Measurements from ENCODE around the gene CBLC.
"Not testable (repeated sequence)": the region's sequence is repeated elsewhere in the genome, so short reads cannot be mapped to it uniquely, and the experiment has no call there.

CBLC gene

GRCh38 chr19:44822177-44822576 lies 44.5 kb downstream of the CBLC start:
- DNase-seq = no peak

- DNase-seq = no peak
Observed at GRCh38 chr19:44822670-44823372, 45.1 kb downstream of the CBLC start.

GRCh38 chr19:44823373-44823698 lies 45.6 kb downstream of the CBLC start:
- no peak for DNase-seq

- peak; percentile 73 for DNase-seq
Observed at GRCh38 chr19:44824761-44825160, 47.1 kb downstream of the CBLC start.

- DNase-seq = not testable (repeated sequence)
Observed at GRCh38 chr19:44832875-44833274, 55.2 kb downstream of the CBLC start.

- not testable (repeated sequence) for DNase-seq
Observed at GRCh38 chr19:44834399-44834798, 56.7 kb downstream of the CBLC start.

GRCh38 chr19:44839276-44839675 lies 61.6 kb downstream of the CBLC start:
- no peak for DNase-seq

GRCh38 chr19:44840811-44841210 lies 63.1 kb downstream of the CBLC start:
- no peak for DNase-seq

- no peak for DNase-seq
Observed at GRCh38 chr19:44841231-44841630, 63.5 kb downstream of the CBLC start.

- no peak for DNase-seq
Observed at GRCh38 chr19:44845286-44845611, 67.6 kb downstream of the CBLC start.

GRCh38 chr19:44845612-44846454 lies 68.1 kb downstream of the CBLC start, which contains the start of gene NECTIN2:
Gene NECTIN2 (plus strand): TSS chr19:44846297. CDS start chr19:44846526, 229 bp downstream.
- DNase-seq = peak; percentile 77

- no peak for DNase-seq
Observed at GRCh38 chr19:44846455-44847143, 68.9 kb downstream of the CBLC start.

GRCh38 chr19:44847144-44848035 lies 69.7 kb downstream of the CBLC start:
- no peak for DNase-seq

GRCh38 chr19:44848036-44848811 lies 70.5 kb downstream of the CBLC start:
- no peak for DNase-seq

- no peak for DNase-seq
Observed at GRCh38 chr19:44848812-44849447, 71.2 kb downstream of the CBLC start.

Measured in NCI-H1092 (cell line).